ENCODE data around the gene SYMPK.

SYMPK gene

GRCh38 chr19:45779231-45780145 lies 83.5 kb downstream of the SYMPK start:
- DNase-seq, result no peak

- no peak for DNase-seq
These were observed 84.8 kb downstream of the SYMPK start for GRCh38 chr19:45778010-45778661.

GRCh38 chr19:45777395-45777961 lies 85.5 kb downstream of the SYMPK start:
- DNase-seq, result no peak

- DNase-seq, result no peak
These were observed 88.2 kb downstream of the SYMPK start for GRCh38 chr19:45774765-45775164.

- no peak for DNase-seq
These were observed 89.6 kb downstream of the SYMPK start for GRCh38 chr19:45773384-45773783.

- DNase-seq, result no peak
These were observed 90.0 kb downstream of the SYMPK start for GRCh38 chr19:45772912-45773311.

- DNase-seq, result no peak
These were observed 90.7 kb downstream of the SYMPK start for GRCh38 chr19:45772130-45772840.

GRCh38 chr19:45771311-45771933 lies 91.5 kb downstream of the SYMPK start:
- DNase-seq, result no peak

- DNase-seq, result peak; percentile 96 to 98
These were observed 92.5 kb downstream of the SYMPK start for GRCh38 chr19:45770192-45771101.

- peak in 1 of 2 experiments; percentile 74 for DNase-seq
These were observed 93.1 kb downstream of the SYMPK start for GRCh38 chr19:45769821-45770191.

- peak; percentile 95 to 98 for DNase-seq
These were observed 93.8 kb downstream of the SYMPK start, which contains the start of gene SIX5 for GRCh38 chr19:45768984-45769782. Gene SIX5 (minus strand): TSS chr19:45769252. CDS start chr19:45768844, 408 bp downstream.

GRCh38 chr19:45768655-45768983 lies 94.3 kb downstream of the SYMPK start:
- no peak for DNase-seq

- peak in 1 of 2 experiments; percentile 34 for DNase-seq
These were observed 94.9 kb downstream of the SYMPK start for GRCh38 chr19:45767881-45768654.

- DNase-seq, result no peak
These were observed 95.5 kb downstream of the SYMPK start for GRCh38 chr19:45767410-45767880.

GRCh38 chr19:45766869-45767346 lies 96.0 kb downstream of the SYMPK start:
- no peak for DNase-seq

- no peak for DNase-seq
These were observed 96.6 kb downstream of the SYMPK start for GRCh38 chr19:45766296-45766868.

- DNase-seq, result no peak
These were observed 97.1 kb downstream of the SYMPK start for GRCh38 chr19:45765702-45766295.

Measured in NCI-H1930 (cell line).